ENCODE data around the gene FHIT. TPM values are rescaled to one million over a fixed set of nuclear protein-coding genes. Genes with fewer than 3 reads are reported as not detected.

Gene FHIT
- total and polyA plus RNA-seq, 2 experiments from 2014 or later: 0.22 to 0.90 TPM

DNA sequence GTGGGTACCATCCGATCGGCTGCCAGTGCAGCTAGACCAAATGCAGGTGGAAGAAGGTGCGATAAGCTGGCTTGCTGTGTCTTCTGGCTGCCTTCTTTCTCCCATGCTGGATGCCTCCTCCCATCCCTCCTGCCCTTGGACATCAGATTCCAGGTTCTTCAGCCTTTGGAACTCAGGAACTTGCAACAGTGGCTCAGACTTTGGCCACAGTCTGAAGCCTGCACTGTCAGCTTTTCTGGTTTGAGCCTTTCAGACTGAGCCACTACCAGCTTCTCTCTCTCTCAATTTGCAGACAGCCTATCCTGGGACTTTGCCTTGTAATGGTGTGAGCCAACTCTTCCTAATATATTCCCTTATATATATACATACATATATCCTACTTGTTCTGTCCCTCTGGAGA lies 485.5 kb downstream of the FHIT start:
- no peak for DNase-seq
- Histone ChIP-seq H3K36me3 (ENCODE audit: low read depth) (no peaks in the 10 kb centered on the region), H2AFZ (no peak overlapping the region), H3K27me3 (replicated peaks; ENCODE audit: insufficient read depth) (no peaks in the 10 kb centered on the region), H4K20me1 (ENCODE audit: insufficient read depth) (no peaks in the 10 kb centered on the region), H3K9ac (no peak overlapping the region), H3K9me2 (ENCODE audit: insufficient read depth) (no peaks in the 10 kb centered on the region), H3K4me2 (ENCODE audit: unreplicated experiment) (no peak overlapping the region), H3K27ac (no peak overlapping the region), H3K4me3 (no peak overlapping the region), H3K9me3 (ENCODE audit: low read depth) (no peaks in the 10 kb centered on the region), H3K79me2 (ENCODE audit: insufficient read depth) (no peaks in the 10 kb centered on the region), H3F3A (ENCODE audit: insufficient read depth) (no peaks in the 10 kb centered on the region), H3K4me1 (ENCODE audit: insufficient read depth) (no peaks in the 10 kb centered on the region)
- TF ChIP-seq EZH2phosphoT487 (IDR thresholded peaks at IDR 0.05; ENCODE audit: insufficient read depth, low read depth) (no peak), EZH2 (IDR thresholded peaks at IDR 0.05; ENCODE audit: insufficient read depth, poor library complexity, severe bottlenecking) (no peak)
- in situ Hi-C loops (cut with MboI): no loop called here
- WGBS, 2 experiments (ENCODE audit: low coverage in 1 of 2, low lambda C conversion rate in 2 of 2, missing lambda C conversion rate in 2 of 2): 71 to 81% methylated on average over 3 of the region's 3 CpGs

DNA sequence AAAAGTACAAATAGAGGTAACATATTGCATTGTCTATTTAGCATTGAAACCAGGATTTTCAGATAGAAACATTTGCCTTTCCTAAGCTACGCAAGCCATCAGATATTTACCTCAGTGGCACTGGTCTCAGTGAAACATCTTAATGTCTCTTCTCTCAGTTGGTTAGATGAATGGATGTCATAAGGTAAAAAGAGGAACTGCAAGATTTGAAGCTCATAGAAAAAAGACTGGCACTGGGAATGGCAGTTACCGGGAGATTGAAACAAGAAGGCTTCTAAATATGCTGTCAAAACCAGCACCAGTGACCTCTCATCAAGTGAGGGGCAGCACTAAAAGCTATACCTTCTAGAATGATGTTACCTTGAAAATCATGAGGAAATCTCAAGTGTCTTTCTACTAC lies 486.4 kb downstream of the FHIT start:
- WGBS, 2 experiments (ENCODE audit: low coverage in 1 of 2, low lambda C conversion rate in 2 of 2, missing lambda C conversion rate in 2 of 2): 96 to 100% methylated on average over 2 of the region's 2 CpGs
- Histone ChIP-seq H3K79me2 (ENCODE audit: insufficient read depth) (no peaks in the 10 kb centered on the region), H3K4me1 (ENCODE audit: insufficient read depth) (no peaks in the 10 kb centered on the region), H3K27me3 (replicated peaks; ENCODE audit: insufficient read depth) (no peaks in the 10 kb centered on the region), H3K4me2 (ENCODE audit: unreplicated experiment) (no peak overlapping the region), H3K9me2 (ENCODE audit: insufficient read depth) (no peaks in the 10 kb centered on the region), H3K27ac (no peak overlapping the region), H3K9ac (no peak overlapping the region), H3K9me3 (ENCODE audit: low read depth) (no peaks in the 10 kb centered on the region), H3K4me3 (no peak overlapping the region), H2AFZ (no peak overlapping the region), H3K36me3 (ENCODE audit: low read depth) (no peaks in the 10 kb centered on the region), H3F3A (ENCODE audit: insufficient read depth) (no peaks in the 10 kb centered on the region), H4K20me1 (ENCODE audit: insufficient read depth) (no peaks in the 10 kb centered on the region)
- no peak for DNase-seq
- TF ChIP-seq EZH2phosphoT487 (IDR thresholded peaks at IDR 0.05; ENCODE audit: insufficient read depth, low read depth): no peak
- TF ChIP-seq EZH2 (IDR thresholded peaks at IDR 0.05; ENCODE audit: insufficient read depth, poor library complexity, severe bottlenecking): no peak
- in situ Hi-C loops (cut with MboI): no loop called here

DNA sequence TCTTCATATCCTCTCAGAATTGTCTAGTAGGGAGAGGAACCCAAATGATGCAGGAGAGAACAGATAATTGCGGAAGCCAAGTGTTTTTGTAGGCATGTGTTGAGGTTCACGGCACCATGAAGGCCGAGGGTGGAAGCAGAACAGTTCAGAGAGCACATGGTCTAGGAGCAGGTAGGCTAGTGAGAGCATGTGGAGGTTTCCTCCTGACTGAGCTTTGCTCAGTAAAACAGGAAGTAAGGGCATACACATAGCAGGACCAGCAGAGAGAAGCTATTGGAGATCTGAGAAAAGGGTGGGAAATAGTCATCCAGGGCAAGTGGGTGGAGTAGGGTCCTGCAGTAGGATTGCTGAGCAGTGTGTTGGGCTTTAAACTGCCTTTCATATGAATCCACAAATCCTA lies 491.1 kb downstream of the FHIT start:
- Histone ChIP-seq H3K27ac (no peak overlapping the region), H3K9ac (no peak overlapping the region), H3K36me3 (ENCODE audit: low read depth) (no peaks in the 10 kb centered on the region), H3F3A (ENCODE audit: insufficient read depth) (peaks cover 16% of the 10 kb centered on the region), H3K79me2 (ENCODE audit: insufficient read depth) (no peaks in the 10 kb centered on the region), H3K4me3 (no peak overlapping the region), H3K27me3 (replicated peaks; ENCODE audit: insufficient read depth) (no peaks in the 10 kb centered on the region), H4K20me1 (ENCODE audit: insufficient read depth) (no peaks in the 10 kb centered on the region), H3K4me1 (ENCODE audit: insufficient read depth) (peaks cover 20% of the 10 kb centered on the region), H3K9me3 (ENCODE audit: low read depth) (no peaks in the 10 kb centered on the region), H3K4me2 (ENCODE audit: unreplicated experiment) (no peak overlapping the region), H3K9me2 (ENCODE audit: insufficient read depth) (no peaks in the 10 kb centered on the region), H2AFZ (no peak overlapping the region)
- WGBS, 2 experiments (ENCODE audit: low coverage in 1 of 2, low lambda C conversion rate in 2 of 2, missing lambda C conversion rate in 2 of 2): 90 to 96% methylated on average over 3 of the region's 3 CpGs
- no peak for TF ChIP-seq EZH2phosphoT487 (IDR thresholded peaks at IDR 0.05; ENCODE audit: insufficient read depth, low read depth)
- no peak for TF ChIP-seq EZH2 (IDR thresholded peaks at IDR 0.05; ENCODE audit: insufficient read depth, poor library complexity, severe bottlenecking)
- no peak for DNase-seq
- in situ Hi-C loops (cut with MboI): no loop called here

DNA sequence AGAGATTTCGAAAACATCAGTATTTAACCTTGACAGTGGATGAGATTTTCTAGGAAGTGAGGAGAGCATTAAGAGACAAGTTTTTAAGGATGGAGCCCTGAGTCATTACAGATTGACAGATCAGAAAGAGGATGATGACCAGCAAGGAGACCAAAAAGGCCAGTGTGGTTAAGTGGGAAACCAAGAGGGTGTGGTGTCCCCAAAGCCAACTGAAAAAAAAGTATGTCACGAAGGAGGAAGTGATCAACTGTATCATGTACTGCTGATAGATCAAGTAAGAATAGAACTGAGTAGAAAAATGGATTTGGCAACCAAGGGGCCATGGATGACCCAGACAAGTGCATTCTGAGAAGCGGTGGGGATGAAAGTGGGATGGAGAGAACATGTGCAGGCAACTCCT lies 491.8 kb downstream of the FHIT start:
- in situ Hi-C loops (cut with MboI): no loop called here
- no peak for DNase-seq
- Histone ChIP-seq H3K9ac (no peak overlapping the region), H3K4me1 (ENCODE audit: insufficient read depth) (peaks cover 26% of the 10 kb centered on the region), H3F3A (ENCODE audit: insufficient read depth) (peaks cover 24% of the 10 kb centered on the region), H2AFZ (no peak overlapping the region), H3K4me2 (ENCODE audit: unreplicated experiment) (no peak overlapping the region), H3K9me2 (ENCODE audit: insufficient read depth) (no peaks in the 10 kb centered on the region), H3K9me3 (ENCODE audit: low read depth) (no peaks in the 10 kb centered on the region), H3K36me3 (ENCODE audit: low read depth) (no peaks in the 10 kb centered on the region), H4K20me1 (ENCODE audit: insufficient read depth) (no peaks in the 10 kb centered on the region), H3K27ac (no peak overlapping the region), H3K27me3 (replicated peaks; ENCODE audit: insufficient read depth) (no peaks in the 10 kb centered on the region), H3K4me3 (no peak overlapping the region), H3K79me2 (ENCODE audit: insufficient read depth) (no peaks in the 10 kb centered on the region)
- TF ChIP-seq EZH2 (IDR thresholded peaks at IDR 0.05; ENCODE audit: insufficient read depth, poor library complexity, severe bottlenecking) (no peak), EZH2phosphoT487 (IDR thresholded peaks at IDR 0.05; ENCODE audit: insufficient read depth, low read depth) (no peak)
- WGBS, 2 experiments (ENCODE audit: low coverage in 1 of 2, low lambda C conversion rate in 2 of 2, missing lambda C conversion rate in 2 of 2): 94 to 95% methylated on average over 3 of the region's 3 CpGs

DNA sequence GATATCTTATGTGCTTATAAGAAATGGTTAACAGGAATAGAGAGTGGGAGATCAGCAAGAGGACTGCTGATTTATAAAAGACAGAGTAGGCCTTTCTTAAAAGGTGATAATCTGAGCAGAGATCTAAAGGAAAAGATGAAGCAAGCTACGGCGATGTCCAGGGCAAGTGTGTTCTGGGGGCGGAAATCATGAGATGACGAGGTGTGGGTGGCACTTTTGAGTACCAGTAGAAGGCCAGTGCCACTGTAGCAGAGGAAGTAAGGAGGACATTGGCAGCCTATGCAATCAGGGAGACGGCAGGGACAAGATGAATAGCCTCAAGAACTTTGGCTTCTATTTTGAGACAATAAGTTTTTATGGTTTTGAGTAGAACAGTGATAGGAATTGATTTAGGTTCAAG lies 492.4 kb downstream of the FHIT start:
- in situ Hi-C loops (cut with MboI): no loop called here
- Histone ChIP-seq H3K4me2 (ENCODE audit: unreplicated experiment) (no peak overlapping the region), H3F3A (ENCODE audit: insufficient read depth) (peaks cover 28% of the 10 kb centered on the region), H2AFZ (no peak overlapping the region), H3K4me3 (no peak overlapping the region), H3K36me3 (ENCODE audit: low read depth) (no peaks in the 10 kb centered on the region), H3K79me2 (ENCODE audit: insufficient read depth) (no peaks in the 10 kb centered on the region), H3K9ac (no peak overlapping the region), H3K27me3 (replicated peaks; ENCODE audit: insufficient read depth) (no peaks in the 10 kb centered on the region), H3K4me1 (ENCODE audit: insufficient read depth) (peaks cover 31% of the 10 kb centered on the region), H3K9me3 (ENCODE audit: low read depth) (no peaks in the 10 kb centered on the region), H3K27ac (no peak overlapping the region), H3K9me2 (ENCODE audit: insufficient read depth) (no peaks in the 10 kb centered on the region), H4K20me1 (ENCODE audit: insufficient read depth) (no peaks in the 10 kb centered on the region)
- DNase-seq: no peak
- TF ChIP-seq EZH2phosphoT487 (IDR thresholded peaks at IDR 0.05; ENCODE audit: insufficient read depth, low read depth): no peak
- TF ChIP-seq EZH2 (IDR thresholded peaks at IDR 0.05; ENCODE audit: insufficient read depth, poor library complexity, severe bottlenecking): no peak
- 96 to 98% methylated on average over 5 of the region's 5 CpGs for WGBS, 2 experiments (ENCODE audit: low coverage in 1 of 2, low lambda C conversion rate in 2 of 2, missing lambda C conversion rate in 2 of 2)

Data from GM23248 (cell line).